PC-9 (cell line): Measurements from ENCODE around the gene MSI2. TPM values are rescaled to one million over a fixed set of nuclear protein-coding genes. Genes with fewer than 3 reads are reported as not detected.

Experiments used
- BruUV-seq: library from RNA; stranded (reverse); fragments of 400-500 nt; replicated peaks from 2 replicates; lab custom pipeline; 2021; lab: Mats Ljungman, UMichigan
- CTCF ChIA-PET: fragments of 300-600 bp; sonication (Branson Sonifier 250); formaldehyde crosslinking; loops from one replicate; lab custom pipeline; 2022; ENCODE audit warnings: antibody characterized with exemption; lab: Charles Lee
- POLR2A ChIA-PET: fragments of 300-600 bp; sonication (Branson Sonifier 250); formaldehyde crosslinking; loops from one replicate; lab custom pipeline; 2022; ENCODE audit warnings: antibody characterized with exemption; ENCODE audit not compliant: unreplicated experiment; lab: Charles Lee
- DNase-seq, 2 experiments: peaks; one replicate each; pipeline versions ENCODE4 v3.0.0 to v3.0.0-alpha.2; 2015 to 2022; ENCODE audit warnings: mixed read lengths in 1 of 2
- H2AFZ ChIP-seq: fragments of 200-600 bp; sonication (generic); 2 replicates; pipeline ENCODE4 v1.8.1; 2017; ENCODE audit warnings: antibody characterized with exemption
- H3F3A ChIP-seq: fragments of 200-600 bp; sonication (generic); 2 replicates; pipeline ENCODE4 v1.8.1; 2017; ENCODE audit warnings: antibody characterized with exemption, mild to moderate bottlenecking, low read depth; ENCODE audit not compliant: insufficient read depth
- H3K27ac ChIP-seq: fragments of 200-600 bp; sonication (generic); 2 replicates; pipeline ENCODE4 v1.6.1; 2016; ENCODE audit warnings: mixed run types
- H3K27me3 ChIP-seq: fragments of 200-600 bp; sonication (generic); 2 replicates; pipeline ENCODE4 v1.6.1; 2016; ENCODE audit warnings: low read depth, mixed run types; ENCODE audit not compliant: insufficient read depth
- H3K36me3 ChIP-seq: fragments of 200-600 bp; sonication (generic); 2 replicates; pipeline ENCODE4 v1.6.1; 2016; ENCODE audit warnings: low read depth, mixed run types
- H3K4me1 ChIP-seq: fragments of 200-600 bp; sonication (generic); replicated peaks from 2 replicates; pipeline ENCODE4 v1.6.1; 2016; ENCODE audit warnings: mixed run types; ENCODE audit not compliant: insufficient read depth
- H3K4me2 ChIP-seq: fragments of 200-600 bp; sonication (generic); 2 replicates; pipeline ENCODE4 v1.6.1; 2017; ENCODE audit warnings: mixed run types
- H3K4me3 ChIP-seq: fragments of 200-600 bp; sonication (generic); 2 replicates; pipeline ENCODE4 v1.6.1; 2016; ENCODE audit warnings: mixed run types
- H3K79me2 ChIP-seq: fragments of 200-600 bp; sonication (generic); 2 replicates; pipeline ENCODE4 v1.6.1; 2017; ENCODE audit warnings: low read depth, mixed run types
- H3K9me2 ChIP-seq: fragments of 200-600 bp; sonication (generic); 2 replicates; pipeline ENCODE4 v1.8.1; 2017; ENCODE audit warnings: mild to moderate bottlenecking; ENCODE audit not compliant: insufficient read depth
- H3K9me3 ChIP-seq: fragments of 200-600 bp; sonication (generic); 2 replicates; pipeline ENCODE4 v1.8.1; 2016; ENCODE audit warnings: low read depth; ENCODE audit not compliant: insufficient read depth
- H4K20me1 ChIP-seq: fragments of 200-600 bp; sonication (generic); 2 replicates; pipeline ENCODE4 v1.8.1; 2017; ENCODE audit not compliant: insufficient read depth
- EZH2 ChIP-seq: fragments of 200-600 bp; sonication (generic); IDR thresholded peaks from 2 replicates; pipeline ENCODE4 v1.8.0; 2017; ENCODE audit warnings: antibody characterized with exemption, low read depth
- intact Hi-C: fragments of 100-400 bp; cut with micrococcal nuclease; formaldehyde crosslinking; loops from one replicate; pipeline ENCODE4 v1.10.0; 2022; ENCODE audit not compliant: unreplicated experiment
- total RNA-seq: library from RNA; stranded (reverse); gene quantifications from 2 replicates; pipeline ENCODE4 v1.2.3, GENCODE V29; 2021
- TF ChIP-seq, protein P1 (sequence below): fragments of 200-600 bp; sonication (generic); conservative IDR thresholded peaks from 2 replicates; pipeline ENCODE4 v1.6.1; 2017; ENCODE audit warnings: mixed run types, antibody characterized with exemption, mild to moderate bottlenecking, moderate library complexity

Gene MSI2
- total RNA-seq, 1 experiment from 2014 or later = 15.7 TPM

DNA sequence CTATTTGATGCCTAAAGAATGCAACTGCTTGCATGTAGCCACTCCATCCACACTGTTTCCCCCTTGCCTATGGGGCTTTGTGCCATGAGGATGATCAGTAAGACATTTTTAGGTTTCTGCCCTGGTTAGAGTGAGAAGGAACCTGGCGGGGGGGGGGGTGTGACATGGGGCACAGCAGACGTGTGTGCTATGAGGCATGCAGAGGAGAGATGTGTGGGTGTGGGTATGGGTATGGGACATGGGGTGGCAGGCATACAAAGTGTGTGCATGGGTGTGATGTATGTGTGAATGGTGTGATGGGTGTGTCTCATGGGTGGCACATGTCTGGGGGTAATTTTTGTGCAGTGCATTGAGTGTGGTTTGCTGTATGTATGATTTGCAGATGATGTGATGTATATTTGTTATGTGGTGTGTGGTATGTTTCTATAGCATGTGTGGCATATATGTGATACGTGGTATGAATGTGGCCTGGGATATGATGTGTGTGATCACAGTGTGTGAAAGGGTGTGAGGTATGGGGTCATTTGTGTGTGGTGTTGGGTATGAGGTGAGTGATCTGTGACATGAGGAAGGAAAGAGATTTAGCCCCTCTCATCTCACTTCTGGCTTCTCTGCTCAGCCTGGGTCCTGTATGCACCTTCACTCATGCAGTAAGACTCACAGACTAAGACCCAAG lies 473.8 kb downstream of the MSI2 start:
- CTCF ChIA-PET = interaction anchor here (0.7 kb wide), 1 partner anchor 128 kb away, joined by 3 read pairs; no protein-coding TSS in a partner anchor

DNA sequence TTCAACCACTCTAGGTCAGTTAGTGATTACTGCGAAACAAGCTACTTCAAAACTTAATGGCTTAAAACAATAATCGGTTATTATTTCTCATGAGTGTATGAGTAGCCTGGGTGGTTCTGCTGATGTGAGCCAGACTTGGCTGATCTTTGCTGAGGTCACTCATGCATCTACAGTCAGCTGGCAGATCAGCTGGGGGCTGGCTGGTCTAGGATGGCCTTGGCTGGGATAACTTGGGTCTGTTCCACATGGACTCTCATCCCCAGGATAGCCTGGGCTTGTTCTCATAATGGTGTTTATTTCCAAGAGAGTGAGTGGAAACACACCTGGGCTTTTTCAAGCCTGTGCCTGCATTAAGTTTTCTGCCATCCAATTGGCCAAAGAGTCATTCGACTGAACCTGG lies 475.7 kb downstream of the MSI2 start:
- no peak overlapping the region for H3K27ac ChIP-seq
- no peaks in the 10 kb centered on the region for H3F3A ChIP-seq
- peaks cover 83% of the 10 kb centered on the region for H3K27me3 ChIP-seq
- no peaks in the 10 kb centered on the region for H3K4me1 ChIP-seq
- ChIA-PET CTCF (interaction anchor here (0.7 kb wide), 1 partner anchor 135 kb away, joined by 13 read pairs; no protein-coding TSS in a partner anchor), POLR2A (no interaction called here)
- no peaks in the 10 kb centered on the region for H3K9me2 ChIP-seq
- H3K4me2 ChIP-seq = no peak overlapping the region
- no TSS peak for BruUV-seq
- H3K9me3 ChIP-seq = no peaks in the 10 kb centered on the region
- no peak overlapping the region for H3K4me3 ChIP-seq
- no peak overlapping the region for H2AFZ ChIP-seq
- no peaks in the 10 kb centered on the region for H4K20me1 ChIP-seq
- no peaks in the 10 kb centered on the region for H3K79me2 ChIP-seq
- DNase-seq = no peak
- H3K36me3 ChIP-seq = no peaks in the 10 kb centered on the region
- intact Hi-C loops = no loop called here
- TF ChIP-seq EZH2 = no peak
- TF ChIP-seq, protein P1, sequence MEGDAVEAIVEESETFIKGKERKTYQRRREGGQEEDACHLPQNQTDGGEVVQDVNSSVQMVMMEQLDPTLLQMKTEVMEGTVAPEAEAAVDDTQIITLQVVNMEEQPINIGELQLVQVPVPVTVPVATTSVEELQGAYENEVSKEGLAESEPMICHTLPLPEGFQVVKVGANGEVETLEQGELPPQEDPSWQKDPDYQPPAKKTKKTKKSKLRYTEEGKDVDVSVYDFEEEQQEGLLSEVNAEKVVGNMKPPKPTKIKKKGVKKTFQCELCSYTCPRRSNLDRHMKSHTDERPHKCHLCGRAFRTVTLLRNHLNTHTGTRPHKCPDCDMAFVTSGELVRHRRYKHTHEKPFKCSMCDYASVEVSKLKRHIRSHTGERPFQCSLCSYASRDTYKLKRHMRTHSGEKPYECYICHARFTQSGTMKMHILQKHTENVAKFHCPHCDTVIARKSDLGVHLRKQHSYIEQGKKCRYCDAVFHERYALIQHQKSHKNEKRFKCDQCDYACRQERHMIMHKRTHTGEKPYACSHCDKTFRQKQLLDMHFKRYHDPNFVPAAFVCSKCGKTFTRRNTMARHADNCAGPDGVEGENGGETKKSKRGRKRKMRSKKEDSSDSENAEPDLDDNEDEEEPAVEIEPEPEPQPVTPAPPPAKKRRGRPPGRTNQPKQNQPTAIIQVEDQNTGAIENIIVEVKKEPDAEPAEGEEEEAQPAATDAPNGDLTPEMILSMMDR = no peak

More for the DNA sequence above, 473.8 kb downstream of the MSI2 start:
- Histone ChIP-seq H3F3A (no peaks in the 10 kb centered on the region), H3K4me3 (no peak overlapping the region), H3K79me2 (no peaks in the 10 kb centered on the region), H3K27me3 (peaks cover 88% of the 10 kb centered on the region), H2AFZ (no peak overlapping the region), H3K9me3 (no peaks in the 10 kb centered on the region), H3K36me3 (no peaks in the 10 kb centered on the region), H3K4me2 (no peak overlapping the region), H3K9me2 (no peaks in the 10 kb centered on the region), H4K20me1 (no peaks in the 10 kb centered on the region), H3K4me1 (no peaks in the 10 kb centered on the region), H3K27ac (no peak overlapping the region)
- no peak for TF ChIP-seq EZH2
- TF ChIP-seq, protein P1 = no peak
- POLR2A ChIA-PET = no interaction called here
- no peak for DNase-seq
- intact Hi-C loops = no loop called here
- BruUV-seq = no TSS peak

DNA sequence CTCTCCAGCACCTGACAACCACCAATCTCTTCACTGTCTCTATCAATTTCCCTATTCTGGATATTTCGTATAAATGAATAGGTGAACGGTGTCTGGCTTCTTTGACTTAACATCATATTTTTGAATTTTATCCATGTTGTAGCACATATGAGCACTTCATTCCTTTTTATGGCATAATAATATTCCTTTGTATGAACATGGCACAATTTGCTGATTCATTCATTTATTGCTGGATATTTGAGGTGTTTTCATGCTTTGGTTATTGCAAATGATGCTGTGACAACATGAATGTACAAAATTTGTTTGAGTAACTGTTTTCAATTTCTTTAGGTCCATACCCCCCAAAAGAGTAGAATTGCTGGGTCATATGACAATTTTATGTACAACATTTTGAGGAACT lies 476.8 kb downstream of the MSI2 start:
- Histone ChIP-seq H3K27me3 (peaks cover 85% of the 10 kb centered on the region), H3K27ac (no peak overlapping the region), H3K4me1 (no peaks in the 10 kb centered on the region), H3K36me3 (no peaks in the 10 kb centered on the region), H3F3A (no peaks in the 10 kb centered on the region), H4K20me1 (no peaks in the 10 kb centered on the region), H3K9me2 (no peaks in the 10 kb centered on the region), H3K4me3 (no peak overlapping the region), H3K79me2 (no peaks in the 10 kb centered on the region), H2AFZ (no peak overlapping the region), H3K4me2 (no peak overlapping the region), H3K9me3 (no peaks in the 10 kb centered on the region)
- DNase-seq = no peak
- TF ChIP-seq, protein P1 = no peak
- TF ChIP-seq EZH2 = no peak
- CTCF ChIA-PET = interaction anchor here (0.6 kb wide), 1 partner anchor 355 kb away, joined by 3 read pairs; no protein-coding TSS in a partner anchor
- no TSS peak for BruUV-seq
- intact Hi-C loops = no loop called here
- POLR2A ChIA-PET = no interaction called here

Other genes starting within 250 kb of the MSI2 start
- gene AKAP1, start 171.3 kb upstream of the MSI2 start, total RNA-seq = 29.8 and 34.9 TPM in 2 replicates